ENCODE measurements around the gene TOMM22. TPM values are rescaled to one million over a fixed set of nuclear protein-coding genes. Genes with fewer than 3 reads are reported as not detected.

The TOMM22 gene
- total RNA-seq, 4 donors from 2014 or later, result 39.4 to 61.3 (median 45.8) TPM

DNA sequence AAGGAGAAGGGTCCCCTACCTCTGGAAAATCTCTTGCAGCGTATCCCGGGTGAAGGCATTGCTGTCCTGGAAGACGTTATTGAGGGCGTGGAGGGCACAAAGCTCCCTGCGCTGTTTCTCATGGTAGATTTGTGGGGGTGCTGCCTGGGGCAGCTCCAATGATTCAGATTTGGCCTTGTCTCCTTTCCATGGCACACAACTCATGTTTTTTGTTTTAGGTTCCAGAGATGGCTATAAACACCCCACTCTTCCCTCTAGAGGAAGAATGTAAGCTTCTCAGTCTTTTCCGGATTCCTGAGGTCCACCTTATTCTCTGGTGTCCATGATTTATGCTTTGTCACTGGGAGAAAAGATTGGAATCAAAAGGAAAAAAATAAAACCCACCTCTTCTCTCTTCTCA is 18.0 kb downstream of the TOMM22 start:
- H3K4me1 ChIP-seq, result peaks cover 49 to 55% of the 10 kb centered on the region in 2 donors
- WGBS, 2 donors, result 14 to 26% methylated on average over 6 of the region's 6 CpGs

GRCh38 chr22:38700270-38700788 is 18.6 kb downstream of the TOMM22 start:
- H3K4me1 ChIP-seq, result peaks cover 49 to 57% of the 10 kb centered on the region in 2 donors
- WGBS, 2 donors, result 0 to 1% methylated on average over 11 to 33 of the region's 57 CpGs
- no peaks in the 10 kb centered on the region for H3K27me3 ChIP-seq
- DNase-seq, result peak in 1 of 2 donors; percentile 68
- no peaks in the 10 kb centered on the region for H3K36me3 ChIP-seq
- H3K4me3 ChIP-seq (replicated peaks in 1 of 3), result peak overlapping the region; percentile 66 to 98 (median 91)
- no peak for TF ChIP-seq CTCF (IDR thresholded peaks at IDR 0.05)
- TF ChIP-seq POLR2A (IDR thresholded peaks at IDR 0.05), result no peak
- peak overlapping the region; percentile 91 to 99 (median 98) for H3K27ac ChIP-seq
- H3K9me3 ChIP-seq, result no peaks in the 10 kb centered on the region
- intact Hi-C loops (cut with DNase I), result no loop called here

More for the DNA sequence above, 18.0 kb downstream of the TOMM22 start:
- TF ChIP-seq POLR2A (IDR thresholded peaks at IDR 0.05) (no peak), CTCF (IDR thresholded peaks at IDR 0.05) (no peak)
- Histone ChIP-seq H3K36me3 (no peaks in the 10 kb centered on the region), H3K4me3 (replicated peaks in 1 of 3) (peak overlapping the region in 2 of 3 donors; percentile 91 to 98), H3K27ac (peak overlapping the region; percentile 91 to 99 (median 98)), H3K9me3 (no peaks in the 10 kb centered on the region), H3K27me3 (no peaks in the 10 kb centered on the region)
- intact Hi-C loops (cut with DNase I), result no loop called here
- no peak for DNase-seq

DNA sequence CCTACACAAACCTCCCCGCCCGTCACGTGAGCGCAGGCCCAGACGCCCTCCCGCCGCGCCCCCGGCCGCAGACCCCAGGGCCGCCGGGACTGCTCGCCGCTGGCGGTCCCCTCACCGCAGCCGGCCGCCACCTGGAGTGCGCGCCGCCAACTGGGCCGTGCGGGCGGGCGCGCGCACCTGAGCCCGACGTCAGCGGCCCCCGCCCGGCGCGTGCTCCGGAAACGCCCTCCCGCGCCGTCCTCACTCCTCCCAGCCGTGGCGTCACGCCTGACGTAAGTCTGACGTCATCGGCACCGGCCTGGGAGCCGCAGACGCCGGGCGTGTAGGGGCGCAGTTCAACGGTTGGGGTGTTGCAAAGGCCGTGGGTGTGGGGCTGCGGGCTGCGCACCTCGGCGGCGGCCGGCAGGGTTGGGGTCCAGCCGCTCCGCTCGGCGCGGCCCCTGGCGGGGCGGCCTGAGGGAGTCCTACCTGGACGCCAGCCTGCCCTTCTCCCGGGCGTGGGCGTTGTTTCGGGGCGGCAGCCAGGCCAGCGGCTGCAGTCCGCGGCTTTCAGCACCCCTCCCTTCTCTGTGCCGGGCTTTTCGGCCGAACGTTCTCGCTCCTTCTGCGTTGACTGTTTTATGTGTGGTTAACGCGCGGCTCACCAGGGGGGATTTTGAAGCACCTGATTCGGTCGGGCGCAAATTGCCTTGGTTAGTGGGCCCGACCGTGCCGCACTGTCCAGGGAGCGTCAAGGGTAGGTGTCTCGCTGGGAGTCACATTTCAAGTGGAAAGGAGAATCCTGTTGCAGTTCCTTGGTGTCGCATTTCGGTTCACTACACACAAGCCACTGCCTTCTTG is 19.3 kb downstream of the TOMM22 start, which contains the start of gene JOSD1:
TSS of gene JOSD1 (minus strand) at position 155 of the 840 bp plus-strand sequence. CDS start 956 bp downstream, outside the sequence.
- H3K36me3 ChIP-seq, result no peaks in the 10 kb centered on the region
- no peaks in the 10 kb centered on the region for H3K9me3 ChIP-seq
- peak within 1 kb of the TSS; percentile 91 to 99 (median 98) for H3K27ac ChIP-seq
- peaks cover 45 to 50% of the 10 kb centered on the region in 2 donors for H3K4me1 ChIP-seq
- TF ChIP-seq CTCF (IDR thresholded peaks at IDR 0.05) (peak in 2 of 6 experiments; percentile 17 to 27), POLR2A (IDR thresholded peaks at IDR 0.05) (peak; percentile 88 to 99)
- DNase-seq, result peak; percentile 92 to 94
- intact Hi-C loops (cut with DNase I), result no loop called here
- 0% methylated on average over 38 to 47 of the region's 94 CpGs for WGBS, 2 donors
- H3K27me3 ChIP-seq, result no peaks in the 10 kb centered on the region
- peak within 1 kb of the TSS; percentile 66 to 98 (median 91) for H3K4me3 ChIP-seq (replicated peaks in 1 of 3)

- TF ChIP-seq CTCF (IDR thresholded peaks at IDR 0.05) (no peak), POLR2A (IDR thresholded peaks at IDR 0.05) (no peak)
- Histone ChIP-seq H3K36me3 (no peaks in the 10 kb centered on the region), H3K4me3 (replicated peaks in 1 of 3) (no peak overlapping the region), H3K27ac (peak overlapping the region; percentile 11 to 79 (median 72)), H3K27me3 (no peaks in the 10 kb centered on the region), H3K4me1 (peaks cover 21 to 31% of the 10 kb centered on the region in 2 donors), H3K9me3 (no peaks in the 10 kb centered on the region)
- DNase-seq, result no peak
- intact Hi-C loops (cut with DNase I), result loop anchor here (5.0 kb wide), 1 partner anchor 48 kb away; no protein-coding TSS in a partner anchor
- 20 to 23% methylated on average over 10 of the region's 10 CpGs for WGBS, 2 donors
Measured at GRCh38 chr22:38704654-38705234, 23.0 kb downstream of the TOMM22 start.

Data from thyroid gland (tissue), 4 donors.